GM19467 (cell line): ENCODE results near the gene ROBO2.

Source experiments
- ATAC-seq: cut with Tn5 transposase; IDR thresholded peaks from one replicate; pipeline ENCODE4 v1.9.1; 2021; ENCODE audit warnings: mild to moderate bottlenecking, moderate library complexity; ENCODE audit not compliant: unreplicated experiment

The ROBO2 gene

DNA sequence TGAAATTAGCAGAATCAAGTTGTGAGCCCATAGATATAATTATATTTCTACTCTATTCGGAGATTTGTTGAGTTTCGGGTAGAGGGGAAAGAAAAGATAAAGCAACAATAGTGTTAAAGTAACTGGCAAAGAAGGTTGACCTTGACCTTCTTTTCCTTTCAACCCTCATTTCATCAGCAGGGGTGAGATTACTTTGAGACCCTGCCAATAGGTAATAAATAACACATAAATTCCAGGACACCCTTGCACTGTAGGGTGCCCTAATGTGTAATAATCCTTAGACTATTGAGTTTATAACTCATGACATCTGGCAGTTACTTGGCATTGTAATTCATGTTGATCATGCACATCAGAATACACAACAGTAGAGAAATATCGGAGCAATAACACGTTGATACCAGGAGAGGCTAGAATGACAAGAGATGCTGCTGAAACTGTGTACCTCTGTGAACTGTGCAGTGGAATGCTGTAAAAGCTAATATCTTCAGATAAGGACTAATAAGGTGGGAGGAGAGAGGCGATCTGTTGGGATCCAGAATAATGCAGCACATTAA, 426.7 kb downstream of the ROBO2 start:
- ATAC-seq, result no peak

DNA sequence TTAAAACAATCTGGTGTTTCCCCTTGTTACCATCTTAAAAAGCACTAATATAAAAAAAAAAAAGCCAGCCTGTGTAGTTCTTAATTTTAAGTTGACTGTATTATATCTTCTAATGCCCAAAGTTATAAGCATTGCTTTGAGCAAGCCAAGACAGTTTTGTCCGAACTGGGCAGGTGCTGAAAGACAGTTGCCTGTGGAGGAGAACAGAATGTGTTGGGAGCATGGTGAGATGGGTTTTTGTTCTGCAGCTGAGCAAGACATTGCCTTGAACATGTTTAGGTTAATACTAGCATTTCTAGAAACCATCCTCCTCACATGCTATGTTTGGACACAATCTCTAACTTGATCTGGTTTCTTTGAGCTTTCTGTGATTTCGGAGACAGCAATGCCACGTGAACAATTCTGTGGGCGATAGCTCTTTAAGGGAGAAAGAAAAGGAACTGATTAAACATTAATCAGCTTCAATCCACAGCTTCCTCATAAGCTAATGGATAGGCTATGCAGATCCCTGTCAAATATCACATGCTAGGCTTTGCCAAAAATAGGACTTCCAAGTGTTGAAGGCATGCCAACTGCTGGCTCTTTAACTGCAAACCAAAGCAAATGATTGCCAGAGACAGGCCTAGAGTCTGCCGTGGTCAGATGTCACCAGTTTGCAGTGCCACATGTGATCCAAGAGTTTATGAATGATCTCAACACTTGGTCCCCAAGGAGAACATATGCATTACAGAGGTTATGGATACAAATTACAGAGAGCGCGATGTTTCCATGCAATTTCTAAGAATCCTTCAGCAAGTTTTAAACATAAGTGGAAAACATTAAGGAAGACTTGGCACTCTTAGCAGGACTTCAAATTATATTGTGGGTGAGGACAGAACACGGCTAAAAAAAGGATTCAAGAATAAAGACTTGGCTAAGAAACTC, 428.1 kb downstream of the ROBO2 start:
- ATAC-seq, result no peak

DNA sequence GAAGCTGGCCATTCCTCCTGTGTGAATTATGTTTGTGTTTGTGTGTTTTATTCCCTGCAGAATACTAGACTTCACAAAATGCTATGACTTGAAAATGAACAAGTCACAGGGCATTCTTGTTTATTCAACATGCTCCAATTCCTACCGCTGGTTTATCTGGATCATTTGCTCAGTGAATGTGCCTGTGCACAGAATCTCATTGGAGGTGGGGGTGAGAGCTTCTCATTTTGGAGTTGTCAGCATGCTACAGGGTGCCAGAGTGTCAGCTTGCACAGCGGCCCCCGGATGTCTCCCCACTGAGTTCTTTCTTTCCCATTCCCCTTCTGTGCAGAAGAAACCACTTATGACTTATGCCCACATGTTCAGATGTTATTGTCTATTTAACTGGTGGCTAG, 428.7 kb downstream of the ROBO2 start:
- ATAC-seq, result no peak

DNA sequence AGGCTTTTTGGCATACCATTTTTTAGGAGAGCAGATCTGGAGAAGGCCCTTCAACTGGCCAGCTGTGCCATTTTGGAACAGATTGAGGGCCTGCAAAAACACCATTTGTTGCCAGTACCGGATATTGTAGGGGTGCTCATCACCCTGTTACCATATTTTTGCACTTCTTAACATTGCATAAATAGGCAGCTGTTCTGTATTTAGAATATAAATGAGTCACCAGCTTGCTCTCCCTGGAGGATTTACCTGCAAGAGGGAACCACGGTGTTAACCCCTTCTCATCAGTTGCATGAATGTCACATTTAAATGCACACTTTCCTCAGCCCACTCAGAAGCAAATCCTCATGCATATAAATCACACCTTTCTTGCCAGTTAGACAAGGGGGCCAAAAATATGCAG, 435.6 kb downstream of the ROBO2 start:
- ATAC-seq, result no peak

DNA sequence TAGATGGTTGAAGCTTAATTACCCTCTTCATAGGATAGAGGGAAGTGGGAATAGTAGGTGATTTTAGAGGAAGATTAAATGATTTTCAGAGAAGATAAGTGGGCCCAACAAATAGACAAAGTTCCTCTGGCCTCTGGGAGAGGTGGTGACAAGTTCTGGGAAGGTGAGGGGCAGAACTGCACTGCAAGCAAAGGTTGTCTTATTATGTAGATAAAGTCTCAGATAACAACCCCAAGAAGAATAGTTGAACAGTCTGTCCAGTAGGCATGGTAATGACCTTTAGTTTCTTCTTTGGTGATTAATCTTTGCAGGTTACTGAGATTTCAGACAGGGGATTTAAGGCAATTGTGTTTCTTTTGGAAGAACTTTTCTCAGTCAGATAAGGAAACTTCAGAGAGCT, 439.1 kb downstream of the ROBO2 start:
- ATAC-seq, result no peak

DNA sequence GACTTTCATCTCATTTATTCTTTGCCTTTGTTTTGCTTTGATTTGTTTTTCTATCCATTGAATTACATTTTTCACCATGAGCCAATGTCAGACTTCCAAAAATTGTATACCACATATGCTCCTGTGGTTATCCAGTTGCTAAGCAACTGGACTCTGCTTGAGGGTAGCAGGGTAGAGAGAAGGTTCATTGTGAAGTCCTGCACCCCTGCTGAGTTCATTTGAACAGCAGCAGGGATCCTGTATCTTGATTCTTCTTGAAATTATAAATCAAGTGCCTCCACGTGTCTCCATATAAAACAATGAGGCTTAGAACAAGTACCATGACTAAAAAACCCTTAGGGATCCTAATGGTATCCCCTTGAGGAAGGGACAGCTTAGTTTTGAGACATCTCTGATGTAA, 449.3 kb downstream of the ROBO2 start:
- ATAC-seq, result no peak

DNA sequence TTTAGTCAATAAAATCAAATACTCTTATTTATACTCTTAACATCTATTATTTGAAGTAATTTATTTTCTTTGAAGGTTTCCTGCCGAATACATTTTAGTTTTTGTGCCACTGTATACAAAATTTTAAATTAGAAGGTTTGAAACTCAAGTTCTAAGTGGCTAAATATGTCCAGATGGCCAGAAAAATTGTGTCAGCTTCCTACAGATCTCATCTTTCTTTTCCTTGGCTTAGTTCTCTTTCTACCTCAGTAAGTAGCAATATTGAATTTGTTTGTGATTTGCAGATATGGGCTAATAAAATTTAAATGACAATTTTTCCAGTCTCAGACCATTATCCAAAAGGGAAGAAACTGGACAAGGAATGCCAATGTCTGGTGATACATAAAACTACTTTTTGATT, 452.1 kb downstream of the ROBO2 start:
- no peak for ATAC-seq

DNA sequence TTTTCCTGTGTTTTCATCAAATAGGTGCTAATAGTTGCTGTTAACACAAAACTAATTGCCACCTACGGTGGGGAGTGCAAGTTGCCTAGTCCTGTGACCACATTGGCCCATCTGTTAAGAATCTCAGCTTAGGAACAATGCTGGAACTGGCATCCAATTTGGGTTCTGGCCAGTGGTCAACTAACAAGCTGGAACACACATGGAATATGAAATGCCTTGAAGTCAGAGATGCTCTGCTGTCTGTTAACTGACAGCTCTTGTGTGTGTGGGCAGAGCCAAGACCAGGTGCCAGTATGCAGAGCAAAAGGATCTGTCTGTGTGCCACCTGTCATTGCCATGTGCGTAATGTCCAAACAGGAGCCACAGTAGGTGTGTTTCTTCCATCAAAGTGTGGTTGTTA, 460.8 kb downstream of the ROBO2 start:
- ATAC-seq, result no peak

DNA sequence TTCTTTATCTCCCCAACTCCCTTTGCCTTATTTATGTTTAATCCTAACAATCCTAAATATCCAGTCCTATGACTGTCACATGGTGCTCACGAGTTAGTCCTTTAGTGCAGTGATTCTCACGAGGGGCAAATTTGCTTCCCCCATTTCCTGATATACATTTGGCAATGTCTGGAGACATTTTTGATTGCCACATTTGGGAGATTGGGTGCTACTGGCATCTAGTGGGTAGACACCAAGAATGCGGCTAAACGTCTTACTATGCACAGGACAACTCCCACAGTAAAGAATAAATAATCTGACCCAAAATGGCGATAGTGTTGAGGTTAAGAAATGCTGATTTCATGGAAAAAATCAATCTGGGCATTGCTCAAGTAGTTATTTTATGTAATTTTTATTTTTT, 466.5 kb downstream of the ROBO2 start:
- ATAC-seq, result no peak

DNA sequence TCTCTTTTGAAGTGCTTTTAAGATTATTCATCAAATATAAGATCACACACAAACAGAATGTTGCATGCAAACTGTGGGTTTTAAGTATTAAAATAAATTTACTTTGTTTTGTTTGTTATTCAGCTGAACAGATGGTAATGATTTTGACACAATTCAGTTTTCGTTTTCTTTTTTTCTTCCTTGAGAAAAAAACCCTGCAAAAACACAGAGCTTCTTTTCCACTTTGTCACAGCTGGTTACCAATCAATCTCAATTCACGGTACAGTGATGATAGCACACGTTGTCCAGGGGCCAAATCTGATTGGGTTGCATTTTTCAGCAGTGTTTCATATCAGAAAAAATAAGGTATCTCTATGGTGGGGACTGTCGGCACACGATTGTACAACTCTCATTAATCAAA, 473.6 kb downstream of the ROBO2 start:
- ATAC-seq, result no peak

DNA sequence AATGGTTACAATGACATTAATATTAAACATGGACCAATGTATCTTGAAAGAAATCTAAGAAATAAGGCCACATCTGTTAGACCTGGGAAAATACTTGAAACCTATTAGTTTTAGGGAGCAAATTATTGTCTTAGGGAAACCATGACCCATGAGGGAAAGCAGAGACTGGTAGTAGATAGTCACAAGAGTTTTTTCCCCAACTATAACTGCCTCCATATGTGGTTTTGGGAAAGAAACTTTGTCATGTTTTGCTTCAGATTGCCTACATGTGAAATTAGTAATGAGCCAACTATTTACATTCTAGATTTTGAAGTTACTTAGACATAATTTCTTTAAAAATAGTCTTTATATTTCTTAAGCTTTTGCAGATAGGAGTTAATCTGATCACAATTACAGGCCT, 474.9 kb downstream of the ROBO2 start:
- ATAC-seq, result no peak

DNA sequence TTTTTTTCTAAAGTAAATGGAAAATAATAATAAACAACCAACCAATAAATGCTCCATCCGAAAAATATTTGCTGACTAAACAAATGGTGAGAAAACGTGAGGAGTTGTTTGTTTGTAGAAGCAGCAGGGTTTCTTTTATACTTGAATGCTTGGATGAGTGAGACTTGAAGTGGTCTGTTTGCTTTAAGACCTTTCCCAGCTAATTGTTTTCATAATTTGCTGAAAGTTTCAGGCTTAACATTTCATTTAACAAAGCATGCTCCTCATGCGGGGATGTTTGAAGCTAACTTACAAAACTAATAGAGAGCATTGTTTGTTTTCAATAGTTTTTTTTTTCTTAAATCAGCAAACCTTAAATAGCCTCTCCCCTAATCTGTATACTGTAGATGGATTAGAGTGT, 484.6 kb downstream of the ROBO2 start:
- ATAC-seq, result no peak

DNA sequence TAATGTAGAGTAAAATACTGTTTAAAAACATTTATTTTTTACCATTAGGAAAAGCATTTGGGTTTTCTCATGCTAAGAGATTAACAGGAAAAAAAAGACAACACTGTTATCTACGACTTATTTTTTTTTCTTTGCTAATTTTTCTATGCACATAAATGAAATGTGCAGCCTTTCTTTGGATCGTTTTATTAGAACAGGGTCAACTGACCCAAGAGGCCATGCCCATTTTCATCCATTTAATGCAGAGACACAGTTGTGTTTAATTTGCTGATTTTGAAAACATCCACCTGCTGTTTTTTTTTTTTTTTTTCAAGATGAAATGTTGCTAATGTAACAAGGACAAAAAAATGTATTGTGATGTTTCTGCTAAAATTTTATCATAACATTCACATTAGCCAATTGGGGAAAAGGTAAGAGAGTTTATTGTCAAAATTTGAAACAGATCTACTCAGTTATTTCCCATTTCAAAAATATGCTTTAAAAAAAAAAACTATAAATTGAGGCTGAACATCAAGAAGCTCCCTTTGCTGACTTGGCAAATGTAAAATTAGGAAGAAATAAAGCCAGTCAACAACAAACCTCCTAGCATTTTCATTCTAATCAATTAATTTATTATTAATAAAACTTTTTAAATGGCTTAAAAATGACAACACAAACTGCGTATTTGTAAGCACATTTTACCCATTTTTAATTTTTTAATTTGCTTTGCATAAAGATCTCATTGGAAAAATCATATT, 485.2 kb downstream of the ROBO2 start:
- no peak for ATAC-seq

DNA sequence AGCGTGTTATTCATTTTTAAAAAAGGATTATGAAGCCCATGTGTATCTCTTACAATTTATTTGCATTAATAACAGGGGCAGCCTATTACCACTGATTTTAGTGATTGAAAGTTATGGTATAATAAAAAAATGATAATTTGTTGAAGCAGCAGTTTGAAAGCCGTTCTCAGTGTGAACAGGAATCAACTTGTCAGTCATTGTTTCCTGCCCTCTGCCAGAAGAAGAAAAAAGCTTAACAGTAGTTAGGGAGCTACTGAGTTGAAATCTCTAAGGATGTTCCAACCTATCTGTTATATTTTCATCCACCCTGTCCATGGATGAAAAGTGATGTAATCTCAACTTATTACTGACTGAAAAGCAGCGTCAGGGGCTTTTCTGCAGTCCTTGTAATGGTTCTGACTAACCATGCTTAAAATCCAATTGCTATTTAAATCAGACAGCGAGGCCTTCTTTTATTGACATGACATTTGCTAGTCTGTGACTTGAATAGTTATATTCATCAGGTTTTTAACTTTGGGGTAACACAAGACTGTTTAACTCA, 486.7 kb downstream of the ROBO2 start:
- ATAC-seq, result no peak

DNA sequence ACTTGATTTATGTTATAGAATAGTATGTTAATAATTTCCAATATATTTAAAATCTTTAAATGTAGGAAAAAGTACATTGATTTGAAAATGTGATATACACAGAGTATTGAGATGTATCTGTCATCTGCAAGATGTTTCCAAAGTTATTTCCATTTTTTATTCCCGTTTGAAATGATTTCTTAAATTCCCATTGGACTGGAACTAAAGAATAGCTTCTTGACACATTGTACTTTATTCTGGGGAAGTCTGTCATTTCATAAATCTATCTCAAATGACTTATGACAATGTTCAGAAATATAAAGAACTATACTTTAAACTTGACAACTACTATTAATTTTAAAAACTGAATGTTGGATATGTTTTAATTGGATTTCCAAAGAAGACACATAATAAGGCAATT, 489.6 kb downstream of the ROBO2 start:
- no peak for ATAC-seq

DNA sequence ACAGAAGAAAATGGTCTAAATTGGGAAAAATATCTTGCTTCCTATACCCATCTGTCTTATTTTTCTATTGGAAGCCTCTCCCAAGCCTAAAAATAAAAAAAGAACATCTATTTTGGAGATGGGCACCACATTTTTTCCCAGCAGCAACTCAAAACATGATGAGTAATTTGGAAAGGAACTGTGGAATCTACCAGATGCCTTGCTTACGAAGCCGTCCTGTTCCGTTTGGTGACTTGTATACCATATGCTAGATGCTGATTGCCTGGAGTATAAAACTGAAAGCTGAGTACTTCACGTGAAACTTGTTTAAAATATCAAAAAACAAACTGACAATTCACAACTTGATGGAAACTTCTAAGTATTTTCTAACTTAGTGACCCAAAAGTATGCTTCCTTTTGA, 491.0 kb downstream of the ROBO2 start:
- ATAC-seq, result no peak

DNA sequence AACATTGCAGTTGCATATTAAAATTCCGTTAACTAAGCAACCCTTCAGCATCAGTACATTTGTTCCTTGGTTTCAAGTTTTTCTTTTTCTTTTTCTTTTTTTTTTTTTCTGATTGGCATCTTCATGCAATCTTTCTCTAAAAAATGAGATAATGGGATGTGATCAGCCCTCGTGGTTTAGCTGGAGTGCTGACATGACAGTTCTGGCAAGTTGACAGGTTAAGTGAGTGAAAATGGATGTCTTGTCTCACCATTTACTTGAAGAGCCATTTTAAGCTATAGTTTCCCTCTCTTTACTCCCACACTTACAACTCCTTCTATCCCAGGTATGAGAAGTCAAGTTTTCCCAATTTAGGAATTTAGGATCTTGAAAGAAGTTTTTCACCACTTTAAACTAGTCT, 495.2 kb downstream of the ROBO2 start:
- no peak for ATAC-seq

DNA sequence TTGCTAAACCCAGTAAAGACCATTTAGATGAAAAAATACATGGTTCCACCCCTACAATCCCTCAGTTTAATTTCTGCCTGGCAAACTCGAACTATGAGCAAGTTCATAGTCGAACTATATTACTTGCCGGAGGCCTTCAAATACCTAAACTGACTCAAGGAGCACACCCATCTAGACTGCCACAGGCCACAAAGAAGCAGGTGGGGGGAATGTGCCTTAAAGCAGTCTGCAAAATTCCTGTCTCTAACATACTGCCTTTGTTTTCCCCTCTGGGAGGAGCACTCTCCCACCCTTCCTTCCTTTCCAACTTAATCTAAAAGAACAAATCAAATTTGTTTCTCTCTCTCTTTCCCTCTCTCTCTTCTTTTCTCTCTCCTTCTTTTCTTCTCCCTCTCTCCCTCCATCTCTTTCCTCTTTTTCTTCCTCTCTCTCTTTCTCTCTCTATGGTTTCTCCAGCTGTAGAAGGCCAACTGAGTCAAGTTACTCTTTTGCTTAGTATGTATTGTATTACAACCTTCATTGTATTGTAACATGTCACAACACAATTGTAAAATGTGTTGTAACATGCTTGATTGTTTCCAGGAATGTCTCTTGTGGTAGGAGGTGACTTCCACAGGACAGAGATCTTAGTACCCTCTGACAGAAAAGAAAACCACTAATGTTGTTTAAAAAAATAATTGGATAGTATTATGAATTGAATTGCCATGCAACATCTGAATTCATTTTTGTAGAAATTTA, 496.3 kb downstream of the ROBO2 start:
- no peak for ATAC-seq

DNA sequence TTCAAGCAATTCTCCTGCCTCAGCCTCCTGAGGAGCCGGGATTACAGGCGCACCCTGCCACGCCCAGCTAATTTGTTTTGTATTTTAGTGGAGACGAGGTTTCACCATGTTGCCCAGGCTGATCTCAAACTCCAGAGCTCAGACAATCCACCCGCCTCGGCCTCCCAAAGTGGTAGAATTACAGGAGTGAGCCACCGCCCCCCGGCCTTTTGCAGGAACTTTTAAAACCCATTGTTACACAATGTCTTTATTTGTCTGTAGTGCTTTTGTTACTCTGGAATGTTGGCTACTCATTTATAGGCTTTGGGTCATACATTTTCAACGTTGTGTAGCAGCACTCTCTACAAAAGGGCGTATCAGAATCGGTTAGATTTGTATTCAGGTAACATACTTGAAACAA, 499.1 kb downstream of the ROBO2 start:
- no peak for ATAC-seq

DNA sequence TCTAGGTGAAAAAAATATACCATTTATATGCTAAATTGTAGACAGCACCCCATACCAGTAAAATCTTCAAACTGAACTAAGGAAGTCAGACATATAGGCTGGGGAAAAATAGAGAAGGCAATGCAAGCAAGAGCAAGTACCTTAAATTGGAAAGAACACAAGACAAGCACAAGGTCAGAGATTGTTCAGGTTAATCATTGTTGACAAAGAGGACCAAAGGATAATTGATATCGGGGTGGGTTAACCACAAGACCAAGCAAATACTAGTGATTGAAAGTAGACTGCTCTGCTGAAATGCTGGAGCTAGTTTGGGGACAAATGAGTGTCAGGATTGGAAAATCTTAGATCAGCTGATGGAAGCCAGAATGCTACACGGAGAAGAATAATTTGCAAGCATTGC, 499.8 kb downstream of the ROBO2 start:
- ATAC-seq, result no peak
